Body of pancreas (tissue), 4 donors: ENCODE measurements around the gene AK5.

ENCODE experiments used
- POLR2A ChIP-seq, 3 donors: fragments of 450-650 bp; IDR thresholded peaks; one replicate each; pipeline ENCODE4 v1.6.1; 2016; ENCODE audit warnings: antibody characterized with exemption in 3 of 3, mild to moderate bottlenecking in 2 of 3
- TF ChIP-seq, protein P1 (sequence below), 7 experiments: fragments of 450-650 bp in 4 of 7; fragments of 200-600 bp in 3 of 7; sonication (generic) in 3 of 7; IDR thresholded peaks; one replicate each; pipeline ENCODE4 v1.5.1; 2016 to 2019; ENCODE audit warnings: antibody characterized with exemption in 7 of 7

DNA sequence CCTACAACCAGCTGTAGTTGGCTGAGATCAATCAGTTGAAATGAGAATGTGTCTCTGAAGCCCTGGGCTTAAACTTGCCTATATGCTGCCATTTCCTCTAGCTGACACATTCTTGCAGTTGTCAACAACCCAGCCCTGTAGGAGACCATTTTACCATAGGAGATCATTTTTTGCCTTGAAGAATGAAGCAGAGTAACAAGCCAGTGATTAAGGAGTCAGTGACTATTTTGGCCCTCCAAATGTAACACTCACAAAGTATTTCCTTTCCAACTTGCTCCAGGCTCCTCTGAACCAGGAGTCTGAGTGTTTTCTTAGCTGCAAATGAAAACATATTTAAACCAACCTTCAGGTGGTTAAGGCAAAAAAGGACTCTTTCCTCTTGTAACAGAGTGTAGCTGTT is 217.1 kb downstream of the AK5 start:
- TF ChIP-seq, protein P1, sequence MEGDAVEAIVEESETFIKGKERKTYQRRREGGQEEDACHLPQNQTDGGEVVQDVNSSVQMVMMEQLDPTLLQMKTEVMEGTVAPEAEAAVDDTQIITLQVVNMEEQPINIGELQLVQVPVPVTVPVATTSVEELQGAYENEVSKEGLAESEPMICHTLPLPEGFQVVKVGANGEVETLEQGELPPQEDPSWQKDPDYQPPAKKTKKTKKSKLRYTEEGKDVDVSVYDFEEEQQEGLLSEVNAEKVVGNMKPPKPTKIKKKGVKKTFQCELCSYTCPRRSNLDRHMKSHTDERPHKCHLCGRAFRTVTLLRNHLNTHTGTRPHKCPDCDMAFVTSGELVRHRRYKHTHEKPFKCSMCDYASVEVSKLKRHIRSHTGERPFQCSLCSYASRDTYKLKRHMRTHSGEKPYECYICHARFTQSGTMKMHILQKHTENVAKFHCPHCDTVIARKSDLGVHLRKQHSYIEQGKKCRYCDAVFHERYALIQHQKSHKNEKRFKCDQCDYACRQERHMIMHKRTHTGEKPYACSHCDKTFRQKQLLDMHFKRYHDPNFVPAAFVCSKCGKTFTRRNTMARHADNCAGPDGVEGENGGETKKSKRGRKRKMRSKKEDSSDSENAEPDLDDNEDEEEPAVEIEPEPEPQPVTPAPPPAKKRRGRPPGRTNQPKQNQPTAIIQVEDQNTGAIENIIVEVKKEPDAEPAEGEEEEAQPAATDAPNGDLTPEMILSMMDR (IDR thresholded peaks at IDR 0.05), result no peak
- no peak for TF ChIP-seq POLR2A (IDR thresholded peaks at IDR 0.05)
